ENCODE results near the gene ZNF618.

ZNF618 gene

GRCh38 chr9:114098936-114099668 is 223.0 kb downstream of the ZNF618 start, which contains the start of gene KIF12:
Gene KIF12, minus strand, starts transcription at chr9:114099292. Its CDS starts 16 bp downstream, at chr9:114099276.
- no peak for DNase-seq (ENCODE audit: low spot score)

GRCh38 chr9:114099669-114100270 is 223.7 kb downstream of the ZNF618 start:
- no peak for DNase-seq (ENCODE audit: low spot score)

- no peak for DNase-seq (ENCODE audit: low spot score)
Observed at GRCh38 chr9:114100536-114100935, 224.4 kb downstream of the ZNF618 start.

- no peak for DNase-seq (ENCODE audit: low spot score)
Observed at GRCh38 chr9:114102484-114102883, 226.4 kb downstream of the ZNF618 start.

GRCh38 chr9:114105236-114105635 is 229.1 kb downstream of the ZNF618 start:
- DNase-seq (ENCODE audit: low spot score): no peak
